Lower lobe of right lung (tissue), 2 donors: ENCODE measurements around the gene ITGA5. TPM values are rescaled to one million over a fixed set of nuclear protein-coding genes. Genes with fewer than 3 reads are reported as not detected.
A peak's percentile ranks its signal among the peaks of the same experiment; 100 is the strongest.

Experiments used
- ATAC-seq, 2 donors: fragments of 200-7000 bp; cut with Tn5 transposase; one replicate each; pipeline ENCODE4 v1.9.1; 2020 to 2022; ENCODE audit warnings: mild to moderate bottlenecking in 2 of 2, moderate library complexity in 2 of 2
- DNase-seq: peaks from one replicate; pipeline ENCODE4 v3.0.0-alpha.2; 2020
- H3K27ac ChIP-seq: fragments of 200-600 bp; one replicate; pipeline ENCODE4 v1.8.0; 2022
- H3K27me3 ChIP-seq: fragments of 200-600 bp; one replicate; pipeline ENCODE4 v1.8.0; 2022; ENCODE audit warnings: low read depth
- H3K36me3 ChIP-seq: fragments of 200-600 bp; one replicate; pipeline ENCODE4 v1.8.0; 2022; ENCODE audit warnings: mild to moderate bottlenecking
- H3K4me1 ChIP-seq: fragments of 200-600 bp; one replicate; pipeline ENCODE4 v1.8.0; 2022
- H3K4me3 ChIP-seq: fragments of 200-600 bp; one replicate; pipeline ENCODE4 v1.8.0; 2022; ENCODE audit warnings: mild to moderate bottlenecking
- H3K9me3 ChIP-seq: fragments of 200-600 bp; one replicate; pipeline ENCODE4 v1.8.0; 2022
- intact Hi-C: fragments of 100-400 bp; cut with DNase I; formaldehyde crosslinking; loops from one replicate; pipeline ENCODE4 v1.11.0; 2022
- total RNA-seq: library from RNA; stranded (reverse); fragmentation: NEBNext Ultra II Directional; extraction: Animal tissue kit (Norgen Biotek cat#: 25700); gene quantifications from one replicate; pipeline ENCODE4 v1.2.1, GENCODE V29; 2021
- TF ChIP-seq, protein P1 (sequence below): fragments of 200-600 bp; IDR thresholded peaks from one replicate; pipeline ENCODE4 v1.8.0; 2022; ENCODE audit warnings: antibody characterized with exemption, mild to moderate bottlenecking
- donor health status: DM: no; HTN: yes; CAD: no; lungs with severe emphysema.

ITGA5 gene
- total RNA-seq, 1 donor from 2014 or later, result 97.1 TPM

DNA sequence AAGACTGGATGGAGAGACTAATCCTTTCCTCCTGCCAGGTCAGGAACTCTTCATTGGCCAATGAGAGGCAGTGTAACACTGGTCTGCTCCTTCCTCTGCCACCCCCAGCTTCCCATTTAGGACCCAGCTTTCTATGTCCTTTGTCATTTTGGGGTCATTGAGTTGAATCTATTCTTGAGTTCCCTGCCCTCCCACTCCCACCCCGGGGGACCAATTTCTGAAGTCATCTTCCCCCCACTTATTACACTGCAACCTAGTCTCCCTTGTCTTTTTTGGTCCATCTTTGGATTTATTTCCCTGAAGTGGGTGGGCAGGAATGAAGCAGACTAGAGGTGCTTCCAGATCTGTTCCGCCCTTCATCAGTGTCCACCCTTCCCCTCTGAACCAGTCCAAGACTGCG lies 7.6 kb upstream of the ITGA5 start:
- H3K9me3 ChIP-seq, result no peaks in the 10 kb centered on the region
- no peak overlapping the region for H3K4me3 ChIP-seq
- no peaks in the 10 kb centered on the region for H3K36me3 ChIP-seq
- TF ChIP-seq, protein P1, sequence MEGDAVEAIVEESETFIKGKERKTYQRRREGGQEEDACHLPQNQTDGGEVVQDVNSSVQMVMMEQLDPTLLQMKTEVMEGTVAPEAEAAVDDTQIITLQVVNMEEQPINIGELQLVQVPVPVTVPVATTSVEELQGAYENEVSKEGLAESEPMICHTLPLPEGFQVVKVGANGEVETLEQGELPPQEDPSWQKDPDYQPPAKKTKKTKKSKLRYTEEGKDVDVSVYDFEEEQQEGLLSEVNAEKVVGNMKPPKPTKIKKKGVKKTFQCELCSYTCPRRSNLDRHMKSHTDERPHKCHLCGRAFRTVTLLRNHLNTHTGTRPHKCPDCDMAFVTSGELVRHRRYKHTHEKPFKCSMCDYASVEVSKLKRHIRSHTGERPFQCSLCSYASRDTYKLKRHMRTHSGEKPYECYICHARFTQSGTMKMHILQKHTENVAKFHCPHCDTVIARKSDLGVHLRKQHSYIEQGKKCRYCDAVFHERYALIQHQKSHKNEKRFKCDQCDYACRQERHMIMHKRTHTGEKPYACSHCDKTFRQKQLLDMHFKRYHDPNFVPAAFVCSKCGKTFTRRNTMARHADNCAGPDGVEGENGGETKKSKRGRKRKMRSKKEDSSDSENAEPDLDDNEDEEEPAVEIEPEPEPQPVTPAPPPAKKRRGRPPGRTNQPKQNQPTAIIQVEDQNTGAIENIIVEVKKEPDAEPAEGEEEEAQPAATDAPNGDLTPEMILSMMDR, result no peak
- peaks cover 4% of the 10 kb centered on the region for H3K27me3 ChIP-seq
- intact Hi-C loops, result no loop called here
- H3K27ac ChIP-seq, result peak overlapping the region; percentile 46
- no peak for DNase-seq
- H3K4me1 ChIP-seq, result peaks cover 59% of the 10 kb centered on the region
- no peak for ATAC-seq

DNA sequence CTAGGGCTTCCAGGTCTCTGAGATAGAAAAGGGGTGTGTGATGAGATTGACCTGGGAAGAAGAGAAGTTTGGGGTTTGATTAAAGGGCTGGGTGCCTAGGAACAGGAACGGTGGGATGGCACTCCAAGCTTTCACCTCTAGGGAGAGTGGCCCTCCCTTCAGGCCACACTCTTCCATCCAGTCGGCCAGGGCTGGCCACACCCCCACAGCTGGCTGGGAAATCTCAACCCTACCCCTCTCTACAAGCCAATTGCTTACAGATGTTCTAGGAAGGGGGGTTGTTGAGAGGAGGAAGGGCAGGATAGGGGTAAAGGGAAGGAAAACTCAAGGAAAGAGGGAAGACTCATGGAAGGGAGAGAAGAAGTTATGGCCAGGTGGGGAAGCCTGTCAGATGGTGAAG lies 6.6 kb upstream of the ITGA5 start:
- Histone ChIP-seq H3K27me3 (peaks cover 4% of the 10 kb centered on the region), H3K36me3 (no peaks in the 10 kb centered on the region), H3K27ac (no peak overlapping the region), H3K9me3 (no peaks in the 10 kb centered on the region), H3K4me1 (peaks cover 54% of the 10 kb centered on the region), H3K4me3 (no peak overlapping the region)
- TF ChIP-seq, protein P1, result no peak
- intact Hi-C loops, result no loop called here
- no peak for DNase-seq
- ATAC-seq, result no peak

DNA sequence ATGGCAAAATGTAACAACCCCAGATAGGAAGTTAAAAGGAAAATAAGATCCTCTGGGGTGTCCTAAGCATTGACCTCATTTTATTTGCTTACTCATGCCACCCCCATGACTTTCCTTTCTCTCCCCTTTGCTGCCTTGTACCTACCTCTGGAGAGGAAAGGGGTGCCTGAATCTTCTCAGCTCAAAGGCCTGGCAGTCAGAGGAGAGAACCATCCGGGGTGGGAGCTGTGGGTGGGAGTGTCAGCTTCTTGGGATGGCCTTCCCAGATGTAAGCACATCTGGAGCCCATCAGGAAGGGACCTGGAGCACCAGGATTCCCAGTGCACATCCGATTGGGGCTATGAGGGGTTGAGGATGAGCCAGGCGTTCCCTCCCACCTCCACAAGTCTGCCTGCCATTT lies 5.2 kb upstream of the ITGA5 start:
- DNase-seq (no peak), ATAC-seq (no peak)
- Histone ChIP-seq H3K36me3 (no peaks in the 10 kb centered on the region), H3K4me1 (peaks cover 56% of the 10 kb centered on the region), H3K9me3 (no peaks in the 10 kb centered on the region), H3K27ac (no peak overlapping the region), H3K27me3 (peaks cover 4% of the 10 kb centered on the region), H3K4me3 (no peak overlapping the region)
- TF ChIP-seq, protein P1, result no peak
- intact Hi-C loops, result no loop called here

DNA sequence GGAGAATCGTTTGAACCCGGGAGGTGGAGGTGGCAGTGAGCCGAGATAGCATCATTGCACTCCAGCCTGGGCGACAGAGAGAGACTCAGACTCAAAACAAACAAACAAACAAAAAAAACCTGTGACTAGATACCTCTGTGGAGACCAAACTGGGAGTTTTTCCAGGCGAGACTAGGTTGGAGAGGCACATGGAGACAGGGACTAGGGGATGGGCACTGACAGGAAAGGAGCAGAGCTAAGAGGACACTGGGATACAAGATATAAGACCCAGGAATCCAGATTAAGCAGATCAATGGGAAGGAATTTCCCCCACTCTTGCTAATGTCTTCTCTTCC lies 4.7 kb upstream of the ITGA5 start:
- TF ChIP-seq, protein P1, result no peak
- Histone ChIP-seq H3K27me3 (peaks cover 4% of the 10 kb centered on the region), H3K9me3 (no peaks in the 10 kb centered on the region), H3K36me3 (no peaks in the 10 kb centered on the region), H3K4me3 (no peak overlapping the region), H3K27ac (no peak overlapping the region), H3K4me1 (peaks cover 52% of the 10 kb centered on the region)
- intact Hi-C loops, result no loop called here
- no peak for ATAC-seq
- DNase-seq, result no peak

DNA sequence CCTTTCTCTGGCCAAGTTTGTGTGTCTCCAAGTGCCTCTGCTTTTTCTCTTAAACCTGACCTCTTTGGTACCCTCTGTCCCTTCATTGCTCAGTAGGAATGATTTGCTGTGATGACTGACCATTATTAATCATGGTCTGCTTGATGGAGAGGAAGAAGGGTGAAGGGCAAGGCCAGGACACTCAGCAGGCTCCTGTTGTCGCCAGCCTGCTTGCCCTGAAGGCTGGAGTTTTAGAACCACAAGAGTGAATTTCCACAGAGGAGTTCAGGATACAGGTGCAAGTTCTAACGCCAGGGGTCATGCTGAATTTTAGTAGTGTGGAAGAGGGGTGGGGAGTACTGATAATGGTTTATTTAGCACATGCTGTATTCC lies 2.8 kb upstream of the ITGA5 start:
- intact Hi-C loops, result no loop called here
- DNase-seq (no peak), ATAC-seq (no peak)
- TF ChIP-seq, protein P1, result no peak
- Histone ChIP-seq H3K4me1 (peaks cover 38% of the 10 kb centered on the region), H3K27ac (peak overlapping the region; percentile 87), H3K9me3 (no peaks in the 10 kb centered on the region), H3K27me3 (no peaks in the 10 kb centered on the region), H3K4me3 (no peak overlapping the region), H3K36me3 (no peaks in the 10 kb centered on the region)
